Measurements from ENCODE around the gene WWOX. TPM values are rescaled to one million over a fixed set of nuclear protein-coding genes. Genes with fewer than 3 reads are reported as not detected.

WWOX gene
- total and polyA plus RNA-seq, 3 experiments from 2014 or later, result 17.2 to 18.6 (median 18.2) TPM

GRCh38 chr16:78892951-78893733, 793.7 kb downstream of the WWOX start:
- Mint-ChIP-seq H3K27ac (peak overlapping the region in 6 of 8 donors; percentile 1 to 87 (median 36)), H3K27me3 (peaks cover 0 to 2% of the 10 kb centered on the region in 2 donors), H3K36me3 (peaks cover 3% of the 10 kb centered on the region in 3 donors), H3K4me1 (peaks cover 30 to 49% (median 38%) of the 10 kb centered on the region in 3 donors), H3K4me3 (no peak overlapping the region), H3K9me3 (no peaks in the 10 kb centered on the region)
- H3K36me3 ChIP-seq (ENCODE audit: insufficient read depth, low read length), result no peaks in the 10 kb centered on the region
- DNase-seq, result no peak
- ChIA-PET CTCF (no interaction called here), POLR2A (no interaction called here)
- no peaks in the 10 kb centered on the region for H3K27me3 ChIP-seq (ENCODE audit: insufficient read depth, low read length, poor library complexity, severe bottlenecking)
- no peaks in the 10 kb centered on the region for H3K9me3 ChIP-seq (ENCODE audit: low read length)
- H3K4me3 ChIP-seq (ENCODE audit: low read length), result no peak overlapping the region
- H3K4me1 ChIP-seq (ENCODE audit: insufficient read depth, low read length), result peaks cover 19% of the 10 kb centered on the region
- H3K27ac ChIP-seq (ENCODE audit: low read depth, low read length), result no peak overlapping the region

- Mint-ChIP-seq H3K4me3 (peak overlapping the region in 2 of 7 donors; percentile 26 to 67), H3K36me3 (peaks cover 3% of the 10 kb centered on the region in 3 donors), H3K4me1 (peaks cover 30 to 52% (median 38%) of the 10 kb centered on the region in 3 donors), H3K27me3 (peaks cover 0 to 2% of the 10 kb centered on the region in 2 donors), H3K27ac (peak overlapping the region in 7 of 8 donors; percentile 4 to 91 (median 84)), H3K9me3 (no peaks in the 10 kb centered on the region)
- CTCF ChIA-PET, result no interaction called here
- no peak overlapping the region for H3K4me3 ChIP-seq (ENCODE audit: low read length)
- no peaks in the 10 kb centered on the region for H3K27me3 ChIP-seq (ENCODE audit: insufficient read depth, low read length, poor library complexity, severe bottlenecking)
- peak in 1 of 5 donors; percentile 28 for DNase-seq
- POLR2A ChIA-PET, result no interaction called here
- peaks cover 19% of the 10 kb centered on the region for H3K4me1 ChIP-seq (ENCODE audit: insufficient read depth, low read length)
- no peaks in the 10 kb centered on the region for H3K36me3 ChIP-seq (ENCODE audit: insufficient read depth, low read length)
- peak overlapping the region; percentile 62 for H3K27ac ChIP-seq (ENCODE audit: low read depth, low read length)
- no peaks in the 10 kb centered on the region for H3K9me3 ChIP-seq (ENCODE audit: low read length)
Measured at GRCh38 chr16:78894886-78895285, 795.4 kb downstream of the WWOX start.

GRCh38 chr16:78895681-78896080, 796.2 kb downstream of the WWOX start:
- Mint-ChIP-seq H3K4me3 (peak overlapping the region in 6 of 7 donors; percentile 40 to 67 (median 59)), H3K27ac (peak overlapping the region; percentile 51 to 91 (median 82)), H3K9me3 (no peaks in the 10 kb centered on the region), H3K4me1 (peaks cover 25 to 52% (median 32%) of the 10 kb centered on the region in 3 donors), H3K27me3 (no peaks in the 10 kb centered on the region), H3K36me3 (peaks cover 0 to 3% (median 3%) of the 10 kb centered on the region in 3 donors)
- no peak overlapping the region for H3K4me3 ChIP-seq (ENCODE audit: low read length)
- no peaks in the 10 kb centered on the region for H3K27me3 ChIP-seq (ENCODE audit: insufficient read depth, low read length, poor library complexity, severe bottlenecking)
- peaks cover 19% of the 10 kb centered on the region for H3K4me1 ChIP-seq (ENCODE audit: insufficient read depth, low read length)
- CTCF ChIA-PET, result no interaction called here
- no peaks in the 10 kb centered on the region for H3K36me3 ChIP-seq (ENCODE audit: insufficient read depth, low read length)
- H3K9me3 ChIP-seq (ENCODE audit: low read length), result no peaks in the 10 kb centered on the region
- H3K27ac ChIP-seq (ENCODE audit: low read depth, low read length), result peak overlapping the region; percentile 52
- POLR2A ChIA-PET, result no interaction called here
- DNase-seq, result no peak

GRCh38 chr16:78896280-78896679, 796.8 kb downstream of the WWOX start:
- Histone ChIP-seq H3K4me1 (ENCODE audit: insufficient read depth, low read length) (peaks cover 19% of the 10 kb centered on the region), H3K4me3 (ENCODE audit: low read length) (no peak overlapping the region), H3K27me3 (ENCODE audit: insufficient read depth, low read length, poor library complexity, severe bottlenecking) (no peaks in the 10 kb centered on the region), H3K27ac (ENCODE audit: low read depth, low read length) (peak overlapping the region; percentile 52), H3K9me3 (ENCODE audit: low read length) (no peaks in the 10 kb centered on the region), H3K36me3 (ENCODE audit: insufficient read depth, low read length) (no peaks in the 10 kb centered on the region)
- Mint-ChIP-seq H3K4me3 (peak overlapping the region in 5 of 7 donors; percentile 51 to 67 (median 55)), H3K27ac (peak overlapping the region in 7 of 8 donors; percentile 51 to 91 (median 58)), H3K9me3 (no peaks in the 10 kb centered on the region), H3K27me3 (no peaks in the 10 kb centered on the region), H3K36me3 (peaks cover 0 to 3% (median 3%) of the 10 kb centered on the region in 3 donors), H3K4me1 (peaks cover 25 to 53% (median 32%) of the 10 kb centered on the region in 3 donors)
- CTCF ChIA-PET, result no interaction called here
- peak in 2 of 5 donors; percentile 6 to 23 for DNase-seq
- POLR2A ChIA-PET, result no interaction called here

GRCh38 chr16:78897299-78897698, 797.8 kb downstream of the WWOX start:
- no peaks in the 10 kb centered on the region for H3K27me3 ChIP-seq (ENCODE audit: insufficient read depth, low read length, poor library complexity, severe bottlenecking)
- ChIA-PET POLR2A (no interaction called here), CTCF (no interaction called here)
- peaks cover 19% of the 10 kb centered on the region for H3K4me1 ChIP-seq (ENCODE audit: insufficient read depth, low read length)
- H3K9me3 ChIP-seq (ENCODE audit: low read length), result no peaks in the 10 kb centered on the region
- H3K4me1 Mint-ChIP-seq, result peaks cover 25 to 53% (median 32%) of the 10 kb centered on the region in 3 donors
- no peak overlapping the region for H3K27ac ChIP-seq (ENCODE audit: low read depth, low read length)
- no peak for DNase-seq
- no peak overlapping the region for H3K4me3 ChIP-seq (ENCODE audit: low read length)
- H3K27ac Mint-ChIP-seq, result peak overlapping the region in 6 of 8 donors; percentile 17 to 85 (median 45)
- no peaks in the 10 kb centered on the region for H3K9me3 Mint-ChIP-seq
- no peaks in the 10 kb centered on the region for H3K36me3 ChIP-seq (ENCODE audit: insufficient read depth, low read length)
- H3K4me3 Mint-ChIP-seq, result no peak overlapping the region
- peaks cover 0 to 3% (median 2%) of the 10 kb centered on the region in 3 donors for H3K36me3 Mint-ChIP-seq
- H3K27me3 Mint-ChIP-seq, result no peaks in the 10 kb centered on the region

- Histone ChIP-seq H3K9me3 (ENCODE audit: low read length) (no peaks in the 10 kb centered on the region), H3K27me3 (ENCODE audit: insufficient read depth, low read length, poor library complexity, severe bottlenecking) (no peaks in the 10 kb centered on the region), H3K4me3 (ENCODE audit: low read length) (no peak overlapping the region), H3K27ac (ENCODE audit: low read depth, low read length) (no peak overlapping the region), H3K36me3 (ENCODE audit: insufficient read depth, low read length) (no peaks in the 10 kb centered on the region), H3K4me1 (ENCODE audit: insufficient read depth, low read length) (peaks cover 7% of the 10 kb centered on the region)
- Mint-ChIP-seq H3K36me3 (peaks cover 2 to 6% (median 5%) of the 10 kb centered on the region in 3 donors), H3K27me3 (no peaks in the 10 kb centered on the region), H3K27ac (peak overlapping the region in 1 of 8 donors; percentile 2), H3K4me1 (peaks cover 17 to 45% (median 18%) of the 10 kb centered on the region in 3 donors), H3K4me3 (no peak overlapping the region), H3K9me3 (no peaks in the 10 kb centered on the region)
- ChIA-PET CTCF (no interaction called here), POLR2A (no interaction called here)
- no peak for DNase-seq
Measured at GRCh38 chr16:78900044-78900811, 800.8 kb downstream of the WWOX start.

- H3K27me3 ChIP-seq (ENCODE audit: insufficient read depth, low read length, poor library complexity, severe bottlenecking), result no peaks in the 10 kb centered on the region
- H3K4me1 ChIP-seq (ENCODE audit: insufficient read depth, low read length), result no peaks in the 10 kb centered on the region
- ChIA-PET POLR2A (no interaction called here), CTCF (no interaction called here)
- no peaks in the 10 kb centered on the region for H3K9me3 ChIP-seq (ENCODE audit: low read length)
- no peak overlapping the region for H3K27ac ChIP-seq (ENCODE audit: low read depth, low read length)
- peaks cover 10 to 38% (median 11%) of the 10 kb centered on the region in 3 donors for H3K4me1 Mint-ChIP-seq
- DNase-seq, result no peak
- no peaks in the 10 kb centered on the region for H3K36me3 ChIP-seq (ENCODE audit: insufficient read depth, low read length)
- no peaks in the 10 kb centered on the region for H3K9me3 Mint-ChIP-seq
- H3K36me3 Mint-ChIP-seq, result peaks cover 2 to 10% (median 6%) of the 10 kb centered on the region in 3 donors
- H3K27me3 Mint-ChIP-seq, result no peaks in the 10 kb centered on the region
- H3K4me3 ChIP-seq (ENCODE audit: low read length), result no peak overlapping the region
- H3K4me3 Mint-ChIP-seq, result no peak overlapping the region
- H3K27ac Mint-ChIP-seq, result peak overlapping the region in 1 of 8 donors; percentile 5
Measured at GRCh38 chr16:78900966-78901365, 801.5 kb downstream of the WWOX start.

- H3K27me3 Mint-ChIP-seq, result no peaks in the 10 kb centered on the region
- POLR2A ChIA-PET, result no interaction called here
- H3K9me3 ChIP-seq (ENCODE audit: low read length), result no peaks in the 10 kb centered on the region
- no peak overlapping the region for H3K27ac ChIP-seq (ENCODE audit: low read depth, low read length)
- no peak for DNase-seq
- no peak overlapping the region for H3K4me3 Mint-ChIP-seq
- H3K27ac Mint-ChIP-seq, result no peak overlapping the region
- no peaks in the 10 kb centered on the region for H3K4me1 ChIP-seq (ENCODE audit: insufficient read depth, low read length)
- H3K4me1 Mint-ChIP-seq, result peaks cover 4 to 29% (median 5%) of the 10 kb centered on the region in 3 donors
- no peaks in the 10 kb centered on the region for H3K9me3 Mint-ChIP-seq
- CTCF ChIA-PET, result no interaction called here
- H3K36me3 ChIP-seq (ENCODE audit: insufficient read depth, low read length), result no peaks in the 10 kb centered on the region
- no peaks in the 10 kb centered on the region for H3K27me3 ChIP-seq (ENCODE audit: insufficient read depth, low read length, poor library complexity, severe bottlenecking)
- H3K36me3 Mint-ChIP-seq, result peaks cover 2 to 12% (median 6%) of the 10 kb centered on the region in 3 donors
- H3K4me3 ChIP-seq (ENCODE audit: low read length), result no peak overlapping the region
Measured at GRCh38 chr16:78902321-78902720, 802.9 kb downstream of the WWOX start.
